ENCODE data around the gene APOL6. TPM values are rescaled to one million over a fixed set of nuclear protein-coding genes. Genes with fewer than 3 reads are reported as not detected.
"Not testable (repeated sequence)": the region's sequence is repeated elsewhere in the genome, so short reads cannot be mapped to it uniquely, and the experiment has no call there.

APOL6 gene
- total and polyA plus RNA-seq, 7 experiments from 2014 or later, result 18.8 to 99.8 (median 37.7) TPM

- intact Hi-C loops (cut with micrococcal nuclease), result no loop called here
- H3K4me1 Mint-ChIP-seq, result peaks cover 0 to 2% (median 0%) of the 10 kb centered on the region in 7 donors
- ATAC-seq, result no peak
- H3K27ac ChIP-seq (ENCODE audit: low read depth, low read length), result no peak overlapping the region
- no peaks in the 10 kb centered on the region for H3K9me3 ChIP-seq (ENCODE audit: control insufficient read depth in 2 of 3, low read length in 3 of 3)
- H3K4me1 ChIP-seq (ENCODE audit: control insufficient read depth in 2 of 2, insufficient read depth in 2 of 2, low read length in 2 of 2), result no peaks in the 10 kb centered on the region
- H3K27ac Mint-ChIP-seq, result no peak overlapping the region
- CTCF ChIA-PET, result no interaction called here
- H3K36me3 Mint-ChIP-seq, result no peaks in the 10 kb centered on the region
- DNase-seq, result peak in 1 of 9 donors; percentile 17
- H3K4me3 Mint-ChIP-seq, result no peak overlapping the region
- H3K27me3 ChIP-seq (ENCODE audit: control insufficient read depth in 2 of 2, insufficient read depth in 2 of 2, low read length in 2 of 2), result no peaks in the 10 kb centered on the region
- H3K27me3 Mint-ChIP-seq, result no peaks in the 10 kb centered on the region
- no peak overlapping the region for H3K4me3 ChIP-seq (ENCODE audit: low read length)
- H3K9me3 Mint-ChIP-seq, result peaks cover 0 to 4% (median 0%) of the 10 kb centered on the region in 11 donors
- POLR2A ChIA-PET, result no interaction called here
- H3K36me3 ChIP-seq (ENCODE audit: control insufficient read depth in 2 of 3, insufficient read depth in 3 of 3, low read length in 3 of 3), result no peaks in the 10 kb centered on the region
Observed at GRCh38 chr22:35695202-35695601, 47.0 kb downstream of the APOL6 start.

DNA sequence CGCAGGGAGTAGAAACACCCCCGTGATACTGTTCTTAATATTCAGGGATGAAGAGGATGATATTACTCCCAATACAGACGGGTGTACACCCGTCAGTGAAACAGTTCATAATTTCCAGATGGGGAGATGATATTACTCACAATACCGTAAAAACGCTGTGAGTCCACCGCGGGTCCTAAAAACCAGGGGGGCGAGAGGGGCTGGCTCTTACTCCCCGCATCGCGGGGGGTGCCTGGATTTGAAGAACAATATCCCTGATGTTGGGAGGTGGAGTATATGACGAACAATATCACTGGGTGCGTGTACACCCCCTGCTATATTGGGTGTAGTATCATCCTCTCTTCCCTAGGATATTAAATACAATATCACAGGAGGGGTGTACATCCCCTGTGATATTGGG, 48.9 kb downstream of the APOL6 start:
- intact Hi-C loops (cut with micrococcal nuclease), result no loop called here
- no peaks in the 10 kb centered on the region for H3K4me1 ChIP-seq (ENCODE audit: control insufficient read depth in 2 of 2, insufficient read depth in 2 of 2, low read length in 2 of 2)
- no peak overlapping the region for H3K4me3 ChIP-seq (ENCODE audit: low read length)
- ATAC-seq (no peak), DNase-seq (peak in 6 of 9 donors; percentile 19 to 61 (median 30))
- no peaks in the 10 kb centered on the region for H3K9me3 ChIP-seq (ENCODE audit: control insufficient read depth in 2 of 3, low read length in 3 of 3)
- H3K27ac ChIP-seq (ENCODE audit: low read depth, low read length), result no peak overlapping the region
- Mint-ChIP-seq H3K9me3 (peaks cover 0 to 4% (median 0%) of the 10 kb centered on the region in 11 donors), H3K36me3 (no peaks in the 10 kb centered on the region), H3K27ac (no peak overlapping the region), H3K4me3 (no peak overlapping the region), H3K4me1 (no peaks in the 10 kb centered on the region), H3K27me3 (no peaks in the 10 kb centered on the region)
- no peaks in the 10 kb centered on the region for H3K27me3 ChIP-seq (ENCODE audit: control insufficient read depth in 2 of 2, insufficient read depth in 2 of 2, low read length in 2 of 2)
- no peaks in the 10 kb centered on the region for H3K36me3 ChIP-seq (ENCODE audit: control insufficient read depth in 2 of 3, insufficient read depth in 3 of 3, low read length in 3 of 3)
- ChIA-PET CTCF (no interaction called here), POLR2A (no interaction called here)

- H3K36me3 ChIP-seq (ENCODE audit: control insufficient read depth in 2 of 3, insufficient read depth in 3 of 3, low read length in 3 of 3); H3K27me3 Mint-ChIP-seq; H3K4me1 Mint-ChIP-seq; H3K4me1 ChIP-seq (ENCODE audit: control insufficient read depth in 2 of 2, insufficient read depth in 2 of 2, low read length in 2 of 2); H3K9me3 Mint-ChIP-seq; H3K4me3 Mint-ChIP-seq; H3K27ac Mint-ChIP-seq; POLR2A ChIA-PET; H3K27ac ChIP-seq (ENCODE audit: low read depth, low read length); H3K27me3 ChIP-seq (ENCODE audit: control insufficient read depth in 2 of 2, insufficient read depth in 2 of 2, low read length in 2 of 2); H3K36me3 Mint-ChIP-seq; H3K9me3 ChIP-seq (ENCODE audit: control insufficient read depth in 2 of 3, low read length in 3 of 3); ATAC-seq; DNase-seq; CTCF ChIA-PET; H3K4me3 ChIP-seq (ENCODE audit: low read length): not testable (repeated sequence)
- intact Hi-C loops (cut with micrococcal nuclease), result loop anchor here in 1 of 2 donors (5.0 kb wide), 1 partner anchor 53 kb away; the partner anchor contains the start of gene APOL6
Observed at GRCh38 chr22:35699852-35700251, 51.6 kb downstream of the APOL6 start.

- ChIA-PET POLR2A (interaction anchor here (1.0 kb wide), 1 partner anchor 56 kb away, joined by 3 read pairs; the partner anchor contains the start of gene APOL6), CTCF (no interaction called here)
- no peak for ATAC-seq
- Mint-ChIP-seq H3K4me1 (no peaks in the 10 kb centered on the region), H3K36me3 (no peaks in the 10 kb centered on the region), H3K9me3 (no peaks in the 10 kb centered on the region), H3K27ac (no peak overlapping the region), H3K27me3 (no peaks in the 10 kb centered on the region), H3K4me3 (no peak overlapping the region)
- Histone ChIP-seq H3K9me3 (ENCODE audit: control insufficient read depth in 2 of 3, low read length in 3 of 3) (no peaks in the 10 kb centered on the region), H3K36me3 (ENCODE audit: control insufficient read depth in 2 of 3, insufficient read depth in 3 of 3, low read length in 3 of 3) (no peaks in the 10 kb centered on the region), H3K27me3 (ENCODE audit: control insufficient read depth in 2 of 2, insufficient read depth in 2 of 2, low read length in 2 of 2) (no peaks in the 10 kb centered on the region), H3K4me3 (ENCODE audit: low read length) (no peak overlapping the region), H3K27ac (ENCODE audit: low read depth, low read length) (no peak overlapping the region), H3K4me1 (ENCODE audit: control insufficient read depth in 2 of 2, insufficient read depth in 2 of 2, low read length in 2 of 2) (no peaks in the 10 kb centered on the region)
- intact Hi-C loops (cut with micrococcal nuclease), result loop anchor here in 1 of 2 donors (5.0 kb wide), 1 partner anchor 57 kb away; the partner anchor contains the start of gene APOL6
- no peak for DNase-seq
Observed at GRCh38 chr22:35703861-35704584, 55.8 kb downstream of the APOL6 start.

- no peaks in the 10 kb centered on the region for H3K9me3 Mint-ChIP-seq
- no peaks in the 10 kb centered on the region for H3K4me1 Mint-ChIP-seq
- Histone ChIP-seq H3K27ac (ENCODE audit: low read depth, low read length) (no peak overlapping the region), H3K4me1 (ENCODE audit: control insufficient read depth in 2 of 2, insufficient read depth in 2 of 2, low read length in 2 of 2) (no peaks in the 10 kb centered on the region), H3K27me3 (ENCODE audit: control insufficient read depth in 2 of 2, insufficient read depth in 2 of 2, low read length in 2 of 2) (no peaks in the 10 kb centered on the region), H3K36me3 (ENCODE audit: control insufficient read depth in 2 of 3, insufficient read depth in 3 of 3, low read length in 3 of 3) (no peaks in the 10 kb centered on the region), H3K9me3 (ENCODE audit: control insufficient read depth in 2 of 3, low read length in 3 of 3) (no peaks in the 10 kb centered on the region), H3K4me3 (ENCODE audit: low read length) (no peak overlapping the region)
- no peaks in the 10 kb centered on the region for H3K36me3 Mint-ChIP-seq
- peaks cover 0 to 2% (median 0%) of the 10 kb centered on the region in 5 donors for H3K27me3 Mint-ChIP-seq
- intact Hi-C loops (cut with micrococcal nuclease), result no loop called here
- H3K27ac Mint-ChIP-seq, result no peak overlapping the region
- DNase-seq (no peak), ATAC-seq (no peak)
- no peak overlapping the region for H3K4me3 Mint-ChIP-seq
- ChIA-PET CTCF (no interaction called here), POLR2A (no interaction called here)
Observed at GRCh38 chr22:35705141-35705540, 56.9 kb downstream of the APOL6 start.

- no peaks in the 10 kb centered on the region for H3K4me1 Mint-ChIP-seq
- no peaks in the 10 kb centered on the region for H3K4me1 ChIP-seq (ENCODE audit: control insufficient read depth in 2 of 2, insufficient read depth in 2 of 2, low read length in 2 of 2)
- ChIA-PET CTCF (interaction anchor here (0.6 kb wide), 1 partner anchor 86 kb away, joined by 3 read pairs; no protein-coding TSS in a partner anchor), POLR2A (no interaction called here)
- no peak for DNase-seq
- peaks cover 0 to 11% (median 7%) of the 10 kb centered on the region in 11 donors for H3K9me3 Mint-ChIP-seq
- peaks cover 0 to 10% (median 2%) of the 10 kb centered on the region in 5 donors for H3K36me3 Mint-ChIP-seq
- no peak overlapping the region for H3K27ac ChIP-seq (ENCODE audit: low read depth, low read length)
- H3K36me3 ChIP-seq (ENCODE audit: control insufficient read depth in 2 of 3, insufficient read depth in 3 of 3, low read length in 3 of 3), result no peaks in the 10 kb centered on the region
- no peak overlapping the region for H3K4me3 ChIP-seq (ENCODE audit: low read length)
- H3K27me3 Mint-ChIP-seq, result peaks cover 2 to 8% (median 6%) of the 10 kb centered on the region in 5 donors
- intact Hi-C loops (cut with micrococcal nuclease), result no loop called here
- H3K9me3 ChIP-seq (ENCODE audit: control insufficient read depth in 2 of 3, low read length in 3 of 3), result peaks cover 0 to 8% (median 0%) of the 10 kb centered on the region in 3 experiments
- H3K27me3 ChIP-seq (ENCODE audit: control insufficient read depth in 2 of 2, insufficient read depth in 2 of 2, low read length in 2 of 2), result no peaks in the 10 kb centered on the region
- H3K27ac Mint-ChIP-seq, result no peak overlapping the region
- H3K4me3 Mint-ChIP-seq, result no peak overlapping the region
- no peak for ATAC-seq
Observed at GRCh38 chr22:35708453-35708852, 60.2 kb downstream of the APOL6 start.

- H3K4me1 ChIP-seq (ENCODE audit: control insufficient read depth in 2 of 2, insufficient read depth in 2 of 2, low read length in 2 of 2), result no peaks in the 10 kb centered on the region
- no peak overlapping the region for H3K4me3 Mint-ChIP-seq
- DNase-seq (no peak), ATAC-seq (no peak)
- CTCF ChIA-PET, result no interaction called here
- no peak overlapping the region for H3K27ac ChIP-seq (ENCODE audit: low read depth, low read length)
- H3K4me1 Mint-ChIP-seq, result no peaks in the 10 kb centered on the region
- H3K4me3 ChIP-seq (ENCODE audit: low read length), result no peak overlapping the region
- POLR2A ChIA-PET, result no interaction called here
- intact Hi-C loops (cut with micrococcal nuclease), result no loop called here
- no peaks in the 10 kb centered on the region for H3K36me3 ChIP-seq (ENCODE audit: control insufficient read depth in 2 of 3, insufficient read depth in 3 of 3, low read length in 3 of 3)
- no peak overlapping the region for H3K27ac Mint-ChIP-seq
- peaks cover 0 to 8% (median 0%) of the 10 kb centered on the region in 3 experiments for H3K9me3 ChIP-seq (ENCODE audit: control insufficient read depth in 2 of 3, low read length in 3 of 3)
- H3K36me3 Mint-ChIP-seq, result peaks cover 0 to 13% (median 6%) of the 10 kb centered on the region in 5 donors
- peaks cover 0 to 15% (median 7%) of the 10 kb centered on the region in 11 donors for H3K9me3 Mint-ChIP-seq
- no peaks in the 10 kb centered on the region for H3K27me3 ChIP-seq (ENCODE audit: control insufficient read depth in 2 of 2, insufficient read depth in 2 of 2, low read length in 2 of 2)
- H3K27me3 Mint-ChIP-seq, result peaks cover 2 to 11% (median 11%) of the 10 kb centered on the region in 5 donors
Observed at GRCh38 chr22:35708917-35709316, 60.7 kb downstream of the APOL6 start.
